DND-41 (cell line): Measurements from ENCODE around the gene FAM229A.
"Not testable (repeated sequence)": the region's sequence is repeated elsewhere in the genome, so short reads cannot be mapped to it uniquely, and the experiment has no call there.

Source experiments
- ATAC-seq: fragments of 200-7000 bp; cut with Tn5 transposase; 3 replicates; pipeline ENCODE4 v1.9.1; 2021; ENCODE audit warnings: low read depth; ENCODE audit not compliant: insufficient read depth
- DNase-seq: peaks from one replicate; pipeline ENCODE4 v3.0.0-alpha.2; 2020
- H2AFZ ChIP-seq: 2 replicates; pipeline ENCODE4 v1.6.0; 2012; ENCODE audit warnings: low read depth, low read length
- H3K27ac ChIP-seq: 2 replicates; pipeline ENCODE4 v1.5.1; 2012; ENCODE audit warnings: low read length, inconsistent platforms
- H3K27me3 ChIP-seq: fragments of 200-600 bp; sonication (generic); 2 replicates; pipeline ENCODE4 v1.6.0; 2012; ENCODE audit warnings: low read length, mild to moderate bottlenecking, inconsistent platforms; ENCODE audit not compliant: insufficient read depth, poor library complexity
- H3K36me3 ChIP-seq: 2 replicates; pipeline ENCODE4 v1.5.1; 2012; ENCODE audit warnings: low read length, inconsistent platforms; ENCODE audit not compliant: insufficient read depth
- H3K4me1 ChIP-seq: 2 replicates; pipeline ENCODE4 v1.5.1; 2012; ENCODE audit warnings: mild to moderate bottlenecking, low read length; ENCODE audit not compliant: insufficient read depth
- H3K4me2 ChIP-seq: 2 replicates; pipeline ENCODE4 v1.6.0; 2012; ENCODE audit warnings: mild to moderate bottlenecking, moderate library complexity, low read length, inconsistent platforms; ENCODE audit not compliant: insufficient read depth
- H3K4me3 ChIP-seq, 2 experiments: fragments of 200-600 bp in 1 of 2; shearing (Covaris generic) in 1 of 2; 2 replicates each; pipeline ENCODE4 v1.5.1; 2012 to 2016; ENCODE audit warnings: inconsistent platforms in 2 of 2, low read length in 2 of 2, mild to moderate bottlenecking in 2 of 2, low read depth in 1 of 2, moderate library complexity in 1 of 2
- H3K79me2 ChIP-seq: 2 replicates; pipeline ENCODE4 v1.6.0; 2012; ENCODE audit warnings: low read length, inconsistent platforms; ENCODE audit not compliant: insufficient read depth
- H3K9ac ChIP-seq: 2 replicates; pipeline ENCODE4 v1.6.0; 2012; ENCODE audit warnings: low read depth, mild to moderate bottlenecking, inconsistent platforms, low read length, moderate library complexity
- H3K9me3 ChIP-seq: 2 replicates; pipeline ENCODE4 v1.5.1; 2012; ENCODE audit warnings: low read length, moderate library complexity, mild to moderate bottlenecking, inconsistent platforms; ENCODE audit not compliant: insufficient read depth, severe bottlenecking
- H4K20me1 ChIP-seq: 2 replicates; pipeline ENCODE4 v1.6.0; 2012; ENCODE audit warnings: low read length; ENCODE audit not compliant: insufficient read depth
- CTCF ChIP-seq: IDR thresholded peaks from 2 replicates; pipeline ENCODE4 v1.5.1; 2012; ENCODE audit warnings: borderline replicate concordance, low read length, moderate library complexity, mild to moderate bottlenecking; ENCODE audit not compliant: poor library complexity, severe bottlenecking; ENCODE audit errors: extremely low read depth
- EZH2 ChIP-seq: IDR thresholded peaks from 3 replicates; pipeline ENCODE4 v1.6.1; 2012; ENCODE audit warnings: borderline replicate concordance, low read depth, mild to moderate bottlenecking, moderate library complexity, low read length, inconsistent platforms; ENCODE audit not compliant: severe bottlenecking

Gene FAM229A

GRCh38 chr1:32361308-32361673 is 994 bp downstream of the FAM229A start:
- ATAC-seq (no peak), DNase-seq (no peak)
- H3K9ac ChIP-seq, result no peak overlapping the region
- H2AFZ ChIP-seq, result no peak overlapping the region
- no peak overlapping the region for H3K4me2 ChIP-seq
- H3K36me3 ChIP-seq, result peaks cover 38% of the 10 kb centered on the region
- H3K27me3 ChIP-seq, result no peaks in the 10 kb centered on the region
- H4K20me1 ChIP-seq, result no peaks in the 10 kb centered on the region; the same call in 1 of the 2 replicates
- H3K4me3 ChIP-seq, result no peak overlapping the region
- H3K27ac ChIP-seq, result no peak overlapping the region
- no peak for TF ChIP-seq EZH2
- no peak for TF ChIP-seq CTCF
- no peaks in the 10 kb centered on the region for H3K79me2 ChIP-seq
- no peaks in the 10 kb centered on the region for H3K4me1 ChIP-seq
- H3K9me3 ChIP-seq, result no peaks in the 10 kb centered on the region

GRCh38 chr1:32358435-32358834 is 3.9 kb downstream of the FAM229A start:
- no peak overlapping the region for H3K4me2 ChIP-seq
- H3K4me3 ChIP-seq, result no peak overlapping the region
- H3K27ac ChIP-seq, result no peak overlapping the region
- H3K36me3 ChIP-seq, result peaks cover 19% of the 10 kb centered on the region
- no peak overlapping the region for H2AFZ ChIP-seq
- no peaks in the 10 kb centered on the region for H3K4me1 ChIP-seq
- DNase-seq (no peak), ATAC-seq (no peak)
- H3K27me3 ChIP-seq, result no peaks in the 10 kb centered on the region
- H3K9ac ChIP-seq, result no peak overlapping the region
- TF ChIP-seq CTCF (no peak), EZH2 (no peak)
- no peaks in the 10 kb centered on the region for H3K9me3 ChIP-seq
- no peaks in the 10 kb centered on the region; the same call in 1 of the 2 replicates for H4K20me1 ChIP-seq
- no peaks in the 10 kb centered on the region for H3K79me2 ChIP-seq

GRCh38 chr1:32357614-32358013 is 4.7 kb downstream of the FAM229A start:
- no peak for TF ChIP-seq CTCF
- TF ChIP-seq EZH2, result no peak

GRCh38 chr1:32356478-32356877 is 5.8 kb downstream of the FAM229A start:
- H3K79me2 ChIP-seq, result no peaks in the 10 kb centered on the region
- TF ChIP-seq CTCF, result no peak
- no peak for TF ChIP-seq EZH2
- peaks cover 10% of the 10 kb centered on the region for H3K4me1 ChIP-seq

More at GRCh38 chr1:32357614-32358013, 4.7 kb downstream of the FAM229A start:
- Histone ChIP-seq H3K36me3 (peaks cover 11% of the 10 kb centered on the region), H3K79me2 (no peaks in the 10 kb centered on the region), H3K27ac (no peak overlapping the region), H3K4me3 (no peak overlapping the region), H3K9me3 (no peaks in the 10 kb centered on the region), H3K27me3 (no peaks in the 10 kb centered on the region), H3K4me2 (no peak overlapping the region), H4K20me1 (no peaks in the 10 kb centered on the region; the same call in 1 of the 2 replicates), H3K9ac (no peak overlapping the region), H3K4me1 (no peaks in the 10 kb centered on the region), H2AFZ (no peak overlapping the region)
- ATAC-seq (no peak), DNase-seq (no peak)

GRCh38 chr1:32355778-32356177 is 6.5 kb downstream of the FAM229A start:
- H3K4me2 ChIP-seq, ATAC-seq, H3K9me3 ChIP-seq, H3K4me3 ChIP-seq, H2AFZ ChIP-seq, H3K79me2 ChIP-seq, H3K9ac ChIP-seq, H4K20me1 ChIP-seq, H3K36me3 ChIP-seq, H3K27me3 ChIP-seq, DNase-seq, H3K27ac ChIP-seq: not testable (repeated sequence)
- H3K4me1 ChIP-seq, result peaks cover 13% of the 10 kb centered on the region

More at GRCh38 chr1:32356478-32356877, 5.8 kb downstream of the FAM229A start:
- Histone ChIP-seq H3K9me3 (no peaks in the 10 kb centered on the region), H3K4me2 (no peak overlapping the region), H3K9ac (no peak overlapping the region), H3K27me3 (no peaks in the 10 kb centered on the region), H4K20me1 (no peaks in the 10 kb centered on the region; the same call in 1 of the 2 replicates), H3K27ac (no peak overlapping the region), H2AFZ (no peak overlapping the region), H3K4me3 (no peak overlapping the region), H3K36me3 (peaks cover 8% of the 10 kb centered on the region)
- DNase-seq (no peak), ATAC-seq (no peak)
